ENCODE data around the gene KRT16.
"Not testable (repeated sequence)": the region's sequence is repeated elsewhere in the genome, so short reads cannot be mapped to it uniquely, and the experiment has no call there.

- TF ChIP-seq EZH2 (IDR thresholded peaks at IDR 0.05; ENCODE audit: insufficient read depth, poor library complexity, severe bottlenecking); EZH2phosphoT487 (IDR thresholded peaks at IDR 0.05; ENCODE audit: insufficient read depth, low read depth): not testable (repeated sequence)
Measured at GRCh38 chr17:41612376-41613160, at the start of gene KRT16.

All from GM23248 (cell line).